ENCODE data around the gene FTCD. TPM values are rescaled to one million over a fixed set of nuclear protein-coding genes. Genes with fewer than 3 reads are reported as not detected.

FTCD gene
- total and polyA plus RNA-seq, 12 donors, result 0.14 to 4.4 (median 1.1) TPM

DNA sequence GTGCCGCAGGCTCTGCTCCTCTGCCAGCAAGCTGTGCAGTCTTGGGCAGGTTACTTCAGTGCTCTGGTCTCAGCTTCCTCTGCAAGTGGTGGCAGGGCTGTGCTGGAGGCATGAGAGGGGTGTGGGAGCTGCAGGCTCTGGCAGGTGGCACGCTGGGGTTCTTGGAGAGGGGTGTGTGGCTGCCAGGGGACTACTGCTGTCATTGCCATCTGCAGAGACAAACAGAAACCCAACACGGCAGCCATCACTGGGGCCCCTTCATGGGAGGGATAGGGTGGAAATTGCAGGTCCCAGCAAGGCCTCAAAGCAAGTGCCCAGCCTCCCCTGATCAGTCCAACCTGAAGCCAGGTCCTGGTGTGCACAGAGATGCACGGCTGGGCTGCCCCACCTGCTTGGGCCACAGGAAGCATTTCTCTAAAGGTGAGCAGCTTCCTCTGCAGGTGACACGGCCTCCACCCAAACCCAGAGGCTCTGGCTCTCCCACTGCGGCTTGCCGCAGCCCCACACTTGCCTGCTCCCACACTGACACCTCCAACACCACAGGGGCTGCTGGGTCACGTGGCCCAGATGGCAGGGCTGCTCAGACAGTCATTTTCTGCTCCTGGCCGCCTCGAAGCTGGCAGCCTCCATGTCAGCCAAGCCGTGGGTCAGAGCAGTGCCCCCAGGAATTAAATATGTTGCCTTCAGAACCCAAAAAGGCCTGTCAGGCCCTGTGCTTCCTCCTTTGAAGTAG is 61.5 kb downstream of the FTCD start:
- DNase-seq, result peak in 1 of 2 donors; percentile 10
- intact Hi-C loops (cut with DNase I), result loop anchor here in 3 of 10 donors (5.0 to 10.0 kb wide), 3 partner anchors 49 to 119 kb away; no protein-coding TSS in a partner anchor

DNA sequence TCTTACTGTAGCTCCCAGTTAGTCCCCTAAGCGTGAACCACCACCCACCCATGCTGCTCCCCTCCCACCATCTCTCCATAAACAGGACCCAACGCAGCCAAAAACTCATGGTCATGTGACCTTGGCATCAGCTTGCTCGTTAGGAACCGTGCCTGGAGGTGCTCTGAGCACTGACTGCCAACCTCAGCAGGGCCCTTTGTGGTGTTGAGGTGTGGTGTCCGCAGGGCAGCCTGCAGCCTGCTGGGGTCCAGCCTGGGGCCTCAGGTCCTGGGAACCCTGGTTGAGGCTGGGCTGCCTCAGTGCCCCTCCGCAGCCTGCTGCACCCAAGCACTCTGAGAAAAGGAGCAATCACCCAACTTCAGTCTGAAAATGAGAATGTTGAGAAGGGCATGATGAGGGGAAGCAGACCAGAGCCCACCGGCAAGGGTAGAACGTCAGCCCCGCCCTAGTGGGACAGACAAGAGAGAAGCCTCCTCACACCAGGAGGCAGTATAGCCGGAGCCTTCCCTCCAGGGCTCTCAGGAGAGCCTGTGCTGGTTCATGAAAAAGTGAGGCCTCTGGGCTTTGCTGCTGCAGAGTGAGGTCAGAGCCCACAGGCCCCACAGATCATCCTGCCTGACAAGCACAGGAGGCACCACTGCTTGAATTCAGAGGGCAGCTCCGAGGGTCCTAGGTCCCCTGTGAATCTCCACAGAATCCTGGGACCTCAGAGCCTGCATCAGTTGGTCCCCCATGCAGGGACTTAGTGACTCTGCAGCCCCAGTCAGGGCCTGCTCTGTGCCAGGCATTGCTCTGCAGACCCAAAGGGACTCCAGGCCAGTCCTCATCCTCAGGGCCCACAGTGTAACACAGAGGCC is 62.3 kb downstream of the FTCD start:
- no peak for DNase-seq
- intact Hi-C loops (cut with DNase I), result loop anchor here in 3 of 10 donors (5.0 to 10.0 kb wide), 3 partner anchors 48 to 118 kb away; no protein-coding TSS in a partner anchor
- H3K36me3 ChIP-seq, result no peaks in the 10 kb centered on the region
- no peak overlapping the region for H3K4me3 ChIP-seq
- ATAC-seq, result peak in 2 of 8 donors; percentile 4 to 6
- H3K27ac ChIP-seq, result peak overlapping the region in 9 of 10 donors; percentile 44 to 88 (median 81)
- peaks cover 0 to 10% (median 0%) of the 10 kb centered on the region in 7 donors for H3K27me3 ChIP-seq
- H3K4me1 ChIP-seq, result peaks cover 4 to 34% (median 17%) of the 10 kb centered on the region in 9 donors
- 72 to 73% methylated on average over 11 of the region's 11 CpGs for WGBS, 2 donors
- H3K9me3 ChIP-seq, result peaks cover 0 to 12% (median 7%) of the 10 kb centered on the region in 11 donors
- TF ChIP-seq, protein P1, sequence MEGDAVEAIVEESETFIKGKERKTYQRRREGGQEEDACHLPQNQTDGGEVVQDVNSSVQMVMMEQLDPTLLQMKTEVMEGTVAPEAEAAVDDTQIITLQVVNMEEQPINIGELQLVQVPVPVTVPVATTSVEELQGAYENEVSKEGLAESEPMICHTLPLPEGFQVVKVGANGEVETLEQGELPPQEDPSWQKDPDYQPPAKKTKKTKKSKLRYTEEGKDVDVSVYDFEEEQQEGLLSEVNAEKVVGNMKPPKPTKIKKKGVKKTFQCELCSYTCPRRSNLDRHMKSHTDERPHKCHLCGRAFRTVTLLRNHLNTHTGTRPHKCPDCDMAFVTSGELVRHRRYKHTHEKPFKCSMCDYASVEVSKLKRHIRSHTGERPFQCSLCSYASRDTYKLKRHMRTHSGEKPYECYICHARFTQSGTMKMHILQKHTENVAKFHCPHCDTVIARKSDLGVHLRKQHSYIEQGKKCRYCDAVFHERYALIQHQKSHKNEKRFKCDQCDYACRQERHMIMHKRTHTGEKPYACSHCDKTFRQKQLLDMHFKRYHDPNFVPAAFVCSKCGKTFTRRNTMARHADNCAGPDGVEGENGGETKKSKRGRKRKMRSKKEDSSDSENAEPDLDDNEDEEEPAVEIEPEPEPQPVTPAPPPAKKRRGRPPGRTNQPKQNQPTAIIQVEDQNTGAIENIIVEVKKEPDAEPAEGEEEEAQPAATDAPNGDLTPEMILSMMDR (IDR thresholded peaks at IDR 0.05), result no peak

More for the DNA sequence above, 61.5 kb downstream of the FTCD start:
- Histone ChIP-seq H3K36me3 (no peaks in the 10 kb centered on the region), H3K4me3 (no peak overlapping the region), H3K27me3 (peaks cover 0 to 18% (median 0%) of the 10 kb centered on the region in 7 donors), H3K4me1 (peaks cover 4 to 35% (median 17%) of the 10 kb centered on the region in 9 donors), H3K27ac (peak overlapping the region in 2 of 10 donors; percentile 44 to 88), H3K9me3 (peaks cover 0 to 4% (median 0%) of the 10 kb centered on the region in 11 donors)
- WGBS, 2 donors, result 92 to 95% methylated on average over 11 of the region's 11 CpGs
- TF ChIP-seq, protein P1 (IDR thresholded peaks at IDR 0.05), result no peak
- no peak for ATAC-seq

DNA sequence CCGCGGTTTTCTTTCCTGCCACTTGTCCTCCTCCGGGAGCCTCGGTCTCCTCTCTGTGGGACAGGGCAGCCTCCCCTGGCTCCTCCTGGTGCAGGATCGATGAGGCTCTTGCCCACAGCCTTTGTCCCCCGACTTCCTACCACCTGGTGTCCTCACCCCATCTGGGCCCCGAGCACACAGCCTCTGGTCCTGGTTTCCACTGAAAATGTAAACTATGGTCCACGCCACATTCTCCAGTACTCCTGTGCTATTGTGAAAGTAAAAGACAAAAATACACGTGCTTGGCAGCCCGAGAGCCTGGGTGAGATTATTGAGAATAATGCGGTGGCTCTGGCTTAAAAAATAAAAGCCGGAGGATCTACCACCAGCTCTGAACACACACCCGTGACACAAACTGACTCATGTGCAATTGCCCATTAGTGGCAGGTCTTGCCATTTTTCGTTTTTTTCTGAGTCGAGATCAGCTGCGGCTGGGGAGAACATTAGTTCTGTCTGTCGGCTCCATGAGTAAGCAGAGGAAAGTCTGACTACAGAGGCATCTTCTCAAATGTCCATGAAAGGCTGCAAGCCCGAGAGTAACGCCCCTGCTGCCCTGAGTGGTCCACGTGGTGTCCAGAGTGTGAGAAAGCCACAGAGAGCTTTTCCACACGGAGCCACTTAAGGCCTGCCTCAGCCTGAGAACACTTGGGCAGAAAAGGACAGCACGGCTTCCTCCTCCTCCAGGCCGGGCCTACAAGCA is 63.2 kb downstream of the FTCD start:
- WGBS, 2 donors, result 71% methylated on average over 23 of the region's 23 CpGs
- H3K27ac ChIP-seq, result peak overlapping the region; percentile 44 to 88 (median 80)
- intact Hi-C loops (cut with DNase I), result loop anchor here in 3 of 10 donors (5.0 to 10.0 kb wide), 3 partner anchors 47 to 117 kb away; no protein-coding TSS in a partner anchor
- peaks cover 0 to 2% (median 0%) of the 10 kb centered on the region in 7 donors for H3K27me3 ChIP-seq
- H3K9me3 ChIP-seq, result peaks cover 0 to 21% (median 10%) of the 10 kb centered on the region in 11 donors
- ATAC-seq, result peak; percentile 71 to 85 (median 81)
- TF ChIP-seq, protein P1 (IDR thresholded peaks at IDR 0.05), result no peak
- peaks cover under 1 to 31% (median 17%) of the 10 kb centered on the region in 9 donors for H3K4me1 ChIP-seq
- H3K36me3 ChIP-seq, result no peaks in the 10 kb centered on the region
- DNase-seq, result peak; percentile 49 to 66
- H3K4me3 ChIP-seq, result no peak overlapping the region
